ENCODE results near the gene EHD3.

Gene EHD3

GRCh38 chr2:31296641-31297287, 62.8 kb downstream of the EHD3 start:
- no peak for DNase-seq

- no peak for DNase-seq
Measured at GRCh38 chr2:31297751-31298150, 63.8 kb downstream of the EHD3 start.

- no peak for DNase-seq
Measured at GRCh38 chr2:31299547-31299946, 65.6 kb downstream of the EHD3 start.

GRCh38 chr2:31300309-31300708, 66.4 kb downstream of the EHD3 start:
- no peak for DNase-seq

GRCh38 chr2:31302940-31303563, 69.1 kb downstream of the EHD3 start:
- DNase-seq, result no peak

GRCh38 chr2:31304816-31305215, 70.9 kb downstream of the EHD3 start:
- no peak for DNase-seq

GRCh38 chr2:31312898-31313297, 78.9 kb downstream of the EHD3 start:
- DNase-seq, result no peak

- DNase-seq, result no peak
Measured at GRCh38 chr2:31314761-31315160, 80.8 kb downstream of the EHD3 start.

GRCh38 chr2:31317396-31317795, 83.4 kb downstream of the EHD3 start:
- no peak for DNase-seq

- peak; percentile 65 for DNase-seq
Measured at GRCh38 chr2:31318361-31319336, 84.7 kb downstream of the EHD3 start.

All from activated CD8-positive, alpha-beta memory T cell treated with anti-CD3 and anti-CD28 coated beads for 24 hours (primary cell).